Left lung (tissue), 10 donors: Measurements from ENCODE around the gene AGAP1. TPM values are rescaled to one million over a fixed set of nuclear protein-coding genes. Genes with fewer than 3 reads are reported as not detected.

Experiments
- ATAC-seq: fragments of 200-7000 bp; cut with Tn5 transposase; one replicate; pipeline ENCODE4 v1.9.1; 2020; ENCODE audit warnings: moderate library complexity
- DNase-seq, 4 donors: peaks; one replicate each; pipeline ENCODE4 v3.0.0-alpha.2; 2013 to 2020
- H3K27ac ChIP-seq, 2 donors: fragments of 200-600 bp; sonication (generic) in 1 of 2; one replicate each; pipeline versions ENCODE4 v1.5.0 to v1.8.0; 2020 to 2021
- H3K27me3 ChIP-seq, 2 donors: fragments of 200-600 bp; sonication (generic) in 1 of 2; one replicate each; pipeline versions ENCODE4 v1.5.0 to v1.8.0; 2020 to 2021
- H3K36me3 ChIP-seq, 2 donors: fragments of 200-600 bp; sonication (generic) in 1 of 2; one replicate each; pipeline versions ENCODE4 v1.5.0 to v1.8.0; 2020 to 2021
- H3K4me1 ChIP-seq, 2 donors: fragments of 200-600 bp; one replicate each; pipeline ENCODE4 v1.8.0; 2021
- H3K4me3 ChIP-seq, 2 donors: fragments of 200-600 bp; sonication (generic) in 1 of 2; one replicate each; pipeline versions ENCODE4 v1.5.0 to v1.8.0; 2020 to 2021; ENCODE audit warnings: mild to moderate bottlenecking in 1 of 2
- H3K9me3 ChIP-seq, 2 donors: fragments of 200-600 bp; sonication (generic) in 1 of 2; one replicate each; pipeline versions ENCODE4 v1.5.0 to v1.8.0; 2020 to 2021
- intact Hi-C, 2 donors: fragments of 100-400 bp; cut with DNase I; formaldehyde crosslinking; loops; one replicate each; pipeline versions ENCODE4 v1.11.2 to v1.14.2; 2022
- polyA plus RNA-seq, 6 donors: library from polyadenylated mRNA; unstranded; fragments of 120-200 nt; gene quantifications; one replicate each; pipeline ENCODE4 v1.2.1, GENCODE V29; 2013; ENCODE audit not compliant: insufficient read length in 6 of 6
- total RNA-seq, 2 donors: library from RNA; stranded (reverse); fragmentation: NEBNext Ultra II Directional; extraction: Animal tissue kit (Norgen Biotek cat#: 25700); gene quantifications; one replicate each; pipeline ENCODE4 v1.2.1, GENCODE V29; 2021
- TF ChIP-seq, protein P1 (sequence below), 2 donors: fragments of 200-600 bp; sonication (generic) in 1 of 2; IDR thresholded peaks; one replicate each; pipeline versions ENCODE4 v1.5.0 to v1.8.0; 2021; ENCODE audit warnings: antibody characterized with exemption in 2 of 2
- donor health status: DM: no; HTN: yes; CAD: no.
- donor health status: DM: no; HTN: no; CAD: no.

Gene AGAP1
- total and polyA plus RNA-seq, 8 donors, result 13.1 to 25.4 (median 22.4) TPM

DNA sequence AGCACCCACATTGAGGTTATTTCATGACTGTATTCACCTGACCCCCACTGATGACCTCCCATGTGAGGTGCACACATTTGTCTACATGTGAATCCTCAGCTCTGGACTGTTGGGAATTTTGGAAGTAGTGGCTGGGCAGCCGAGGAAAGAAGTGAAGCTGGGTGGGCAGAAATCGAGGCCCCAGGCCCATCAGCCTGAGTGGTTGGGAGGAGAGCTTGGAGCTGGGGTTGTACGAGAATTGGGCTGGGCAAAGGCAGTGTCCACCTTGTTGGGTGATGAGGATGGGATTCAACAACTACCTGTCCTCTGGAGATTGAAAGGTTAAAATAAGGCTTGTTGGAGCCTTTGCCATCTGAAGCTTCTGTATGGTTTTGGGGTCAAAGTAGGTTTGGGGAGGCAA, 35.8 kb downstream of the AGAP1 start:
- H3K9me3 ChIP-seq, result no peaks in the 10 kb centered on the region
- TF ChIP-seq, protein P1, sequence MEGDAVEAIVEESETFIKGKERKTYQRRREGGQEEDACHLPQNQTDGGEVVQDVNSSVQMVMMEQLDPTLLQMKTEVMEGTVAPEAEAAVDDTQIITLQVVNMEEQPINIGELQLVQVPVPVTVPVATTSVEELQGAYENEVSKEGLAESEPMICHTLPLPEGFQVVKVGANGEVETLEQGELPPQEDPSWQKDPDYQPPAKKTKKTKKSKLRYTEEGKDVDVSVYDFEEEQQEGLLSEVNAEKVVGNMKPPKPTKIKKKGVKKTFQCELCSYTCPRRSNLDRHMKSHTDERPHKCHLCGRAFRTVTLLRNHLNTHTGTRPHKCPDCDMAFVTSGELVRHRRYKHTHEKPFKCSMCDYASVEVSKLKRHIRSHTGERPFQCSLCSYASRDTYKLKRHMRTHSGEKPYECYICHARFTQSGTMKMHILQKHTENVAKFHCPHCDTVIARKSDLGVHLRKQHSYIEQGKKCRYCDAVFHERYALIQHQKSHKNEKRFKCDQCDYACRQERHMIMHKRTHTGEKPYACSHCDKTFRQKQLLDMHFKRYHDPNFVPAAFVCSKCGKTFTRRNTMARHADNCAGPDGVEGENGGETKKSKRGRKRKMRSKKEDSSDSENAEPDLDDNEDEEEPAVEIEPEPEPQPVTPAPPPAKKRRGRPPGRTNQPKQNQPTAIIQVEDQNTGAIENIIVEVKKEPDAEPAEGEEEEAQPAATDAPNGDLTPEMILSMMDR (IDR thresholded peaks at IDR 0.05), result no peak
- intact Hi-C loops, result no loop called here
- no peaks in the 10 kb centered on the region for H3K36me3 ChIP-seq
- ATAC-seq (no peak), DNase-seq (peak in 1 of 4 donors; percentile 10)
- H3K27ac ChIP-seq, result no peak overlapping the region
- no peaks in the 10 kb centered on the region for H3K27me3 ChIP-seq
- H3K4me1 ChIP-seq, result no peaks in the 10 kb centered on the region
- H3K4me3 ChIP-seq, result no peak overlapping the region

DNA sequence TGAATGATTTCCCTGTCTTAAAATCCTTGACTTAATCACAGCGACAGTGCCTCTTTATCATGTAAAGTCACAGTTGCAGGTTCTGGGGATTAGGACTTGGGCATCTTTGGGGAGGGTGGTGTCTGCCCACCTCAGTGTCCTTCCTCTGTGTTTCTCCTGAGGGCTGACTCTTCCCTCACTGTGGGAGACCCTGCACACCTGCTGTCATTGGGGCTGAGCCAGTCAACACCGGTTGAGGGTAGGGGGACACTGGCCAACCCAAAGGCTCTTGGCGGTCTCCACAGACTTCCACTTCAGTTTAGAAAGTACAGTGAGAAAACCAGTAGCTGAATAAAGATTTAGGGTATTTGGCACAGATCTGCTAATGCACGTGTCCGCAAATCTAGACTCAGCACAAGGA, 36.9 kb downstream of the AGAP1 start:
- no peak for ATAC-seq
- Histone ChIP-seq H3K4me1 (no peaks in the 10 kb centered on the region), H3K4me3 (no peak overlapping the region), H3K27ac (no peak overlapping the region), H3K36me3 (no peaks in the 10 kb centered on the region), H3K27me3 (no peaks in the 10 kb centered on the region), H3K9me3 (no peaks in the 10 kb centered on the region)
- no peak for DNase-seq
- TF ChIP-seq, protein P1 (IDR thresholded peaks at IDR 0.05), result no peak
- intact Hi-C loops, result no loop called here

DNA sequence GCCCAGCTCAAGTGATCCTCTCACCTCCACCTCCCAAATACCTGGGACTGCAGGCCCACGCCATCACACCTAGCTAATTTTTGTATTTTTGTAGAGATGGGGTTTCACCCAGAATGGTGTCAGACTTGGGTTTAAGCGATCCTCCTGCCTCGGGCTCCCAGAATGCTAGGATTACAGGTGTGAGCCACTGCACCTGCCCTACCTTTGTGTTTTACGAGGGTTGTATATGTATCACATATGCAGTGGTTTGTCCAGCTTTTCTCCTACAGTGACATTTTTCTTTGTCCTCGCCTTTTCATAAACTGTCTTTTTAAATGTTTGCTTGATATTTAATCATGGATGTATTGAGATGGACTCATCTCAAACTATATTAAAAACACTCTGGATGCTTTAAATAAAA, 38.5 kb downstream of the AGAP1 start:
- no peak overlapping the region for H3K27ac ChIP-seq
- intact Hi-C loops, result no loop called here
- TF ChIP-seq, protein P1 (IDR thresholded peaks at IDR 0.05), result no peak
- H3K27me3 ChIP-seq, result no peaks in the 10 kb centered on the region
- no peak overlapping the region for H3K4me3 ChIP-seq
- no peaks in the 10 kb centered on the region for H3K4me1 ChIP-seq
- no peaks in the 10 kb centered on the region for H3K36me3 ChIP-seq
- H3K9me3 ChIP-seq, result no peaks in the 10 kb centered on the region
- ATAC-seq (no peak), DNase-seq (peak in 1 of 4 donors; percentile 1)

DNA sequence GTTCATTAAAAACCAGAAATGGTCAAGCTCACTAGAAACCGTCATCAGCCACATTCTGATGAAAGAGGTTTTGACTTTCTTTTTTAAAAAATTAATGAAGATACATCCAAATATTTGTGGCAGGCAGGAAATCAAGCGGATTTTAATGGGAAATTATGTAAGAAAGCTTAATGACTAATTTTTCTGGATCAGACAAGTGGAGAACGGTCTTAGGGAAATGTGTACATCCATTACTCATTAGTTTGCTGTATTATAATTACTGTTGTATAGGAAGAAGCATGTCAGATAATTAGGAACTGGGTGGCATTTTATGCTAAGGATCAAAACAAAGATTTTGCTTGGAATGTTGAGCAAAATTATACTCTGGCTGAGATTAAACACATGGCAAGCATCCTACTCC, 39.4 kb downstream of the AGAP1 start:
- no peaks in the 10 kb centered on the region for H3K36me3 ChIP-seq
- no peaks in the 10 kb centered on the region for H3K4me1 ChIP-seq
- intact Hi-C loops, result no loop called here
- DNase-seq (peak in 1 of 4 donors; percentile 37), ATAC-seq (no peak)
- no peak overlapping the region for H3K4me3 ChIP-seq
- H3K9me3 ChIP-seq, result no peaks in the 10 kb centered on the region
- no peak overlapping the region for H3K27ac ChIP-seq
- TF ChIP-seq, protein P1 (IDR thresholded peaks at IDR 0.05), result no peak
- H3K27me3 ChIP-seq, result no peaks in the 10 kb centered on the region

- intact Hi-C loops, result no loop called here
- no peak for DNase-seq
- no peaks in the 10 kb centered on the region for H3K27me3 ChIP-seq
- no peaks in the 10 kb centered on the region for H3K4me1 ChIP-seq
- TF ChIP-seq, protein P1 (IDR thresholded peaks at IDR 0.05), result no peak
- no peak overlapping the region for H3K4me3 ChIP-seq
- ATAC-seq, result no peak
- H3K36me3 ChIP-seq, result no peaks in the 10 kb centered on the region
- H3K27ac ChIP-seq, result no peak overlapping the region
- H3K9me3 ChIP-seq, result no peaks in the 10 kb centered on the region
Measured at GRCh38 chr2:235533616-235534385, 40.0 kb downstream of the AGAP1 start.
